ENCODE data around the gene GALNTL6. TPM values are rescaled to one million over a fixed set of nuclear protein-coding genes. Genes with fewer than 3 reads are reported as not detected.

GALNTL6 gene
- total RNA-seq, 1 experiment from 2014 or later: not detected

DNA sequence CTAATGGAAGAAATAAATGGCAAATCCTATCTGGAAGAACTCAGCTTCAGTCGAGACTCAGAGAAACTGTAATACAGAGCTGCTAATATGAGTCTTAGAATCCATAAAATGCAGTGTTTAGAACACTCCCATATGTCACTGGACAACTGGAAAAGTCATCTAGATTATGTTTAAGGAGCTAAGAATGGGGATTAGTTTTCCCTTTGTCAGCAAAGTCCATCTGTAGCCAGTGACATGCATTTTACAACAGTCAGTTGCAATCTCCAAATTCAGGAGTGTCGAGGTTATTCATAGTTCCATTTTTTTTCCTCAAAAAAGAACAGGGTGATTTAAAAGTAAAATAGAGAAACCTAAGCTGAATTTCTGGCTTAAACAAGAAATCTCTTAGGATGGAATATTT lies 838.8 kb downstream of the GALNTL6 start:
- BruUV-seq (replicated peaks): no TSS peak
- Mint-ChIP-seq H3K9me3 (ENCODE audit: unreplicated experiment) (no peaks in the 10 kb centered on the region), H3K27ac (ENCODE audit: low read depth, unreplicated experiment) (no peak overlapping the region), H3K4me3 (ENCODE audit: unreplicated experiment) (no peak overlapping the region), H3K27me3 (ENCODE audit: insufficient read depth, unreplicated experiment) (no peaks in the 10 kb centered on the region), H3K4me1 (ENCODE audit: insufficient read depth, unreplicated experiment) (no peaks in the 10 kb centered on the region), H3K36me3 (ENCODE audit: insufficient read depth, unreplicated experiment) (no peaks in the 10 kb centered on the region)
- ChIA-PET CTCF (no interaction called here), POLR2A (no interaction called here)
- intact Hi-C loops (cut with micrococcal nuclease): no loop called here
- no peak for TF ChIP-seq CTCF (IDR thresholded peaks at IDR 0.05; ENCODE audit: unreplicated experiment)
- DNase-seq (ENCODE audit: unreplicated experiment): no peak

DNA sequence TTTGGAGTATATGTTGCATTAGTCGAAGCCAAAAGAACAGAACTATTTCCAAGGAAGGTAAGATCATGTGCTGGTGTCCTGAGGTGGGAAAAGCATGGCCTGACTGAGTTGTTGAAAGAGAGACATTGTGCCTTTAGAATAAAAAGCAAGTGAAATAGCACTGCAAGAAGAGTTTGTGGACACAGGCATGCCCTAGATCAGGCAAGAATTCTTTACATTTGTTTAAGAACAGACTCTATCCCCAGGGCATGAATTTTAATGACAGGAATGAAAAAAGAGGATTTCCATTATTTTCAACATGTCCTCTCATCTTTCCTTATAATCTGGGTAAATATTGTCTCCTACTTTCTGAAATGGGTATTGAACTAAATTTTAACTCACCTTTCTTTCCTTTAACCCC lies 839.2 kb downstream of the GALNTL6 start:
- no peak overlapping the region for H3K27ac Mint-ChIP-seq (ENCODE audit: low read depth, unreplicated experiment)
- no peaks in the 10 kb centered on the region for H3K4me1 Mint-ChIP-seq (ENCODE audit: insufficient read depth, unreplicated experiment)
- H3K36me3 Mint-ChIP-seq (ENCODE audit: insufficient read depth, unreplicated experiment): no peaks in the 10 kb centered on the region
- no peak overlapping the region for H3K4me3 Mint-ChIP-seq (ENCODE audit: unreplicated experiment)
- BruUV-seq (replicated peaks): no TSS peak
- intact Hi-C loops (cut with micrococcal nuclease): no loop called here
- ChIA-PET POLR2A (no interaction called here), CTCF (no interaction called here)
- H3K27me3 Mint-ChIP-seq (ENCODE audit: insufficient read depth, unreplicated experiment): no peaks in the 10 kb centered on the region
- no peaks in the 10 kb centered on the region for H3K9me3 Mint-ChIP-seq (ENCODE audit: unreplicated experiment)
- no peak for TF ChIP-seq CTCF (IDR thresholded peaks at IDR 0.05; ENCODE audit: unreplicated experiment)
- no peak for DNase-seq (ENCODE audit: unreplicated experiment)

DNA sequence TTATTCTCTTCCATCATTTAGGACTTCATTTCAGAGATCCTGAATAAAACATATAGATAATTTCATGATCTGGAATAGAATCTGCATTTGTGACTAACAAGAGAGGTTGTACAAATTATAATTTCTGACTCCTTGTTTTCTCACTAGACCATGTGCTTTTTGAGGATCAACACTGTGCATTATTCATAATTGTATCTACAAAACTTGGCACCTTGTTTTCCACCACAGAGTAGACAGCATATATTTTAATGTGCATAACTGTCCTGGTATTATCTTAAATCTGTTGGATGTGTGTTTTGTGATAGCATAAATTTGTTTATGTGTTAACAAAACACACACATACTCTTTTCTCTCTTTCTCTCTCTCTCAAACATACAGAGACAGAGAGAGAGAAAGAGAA lies 840.5 kb downstream of the GALNTL6 start:
- intact Hi-C loops (cut with micrococcal nuclease): no loop called here
- H3K4me1 Mint-ChIP-seq (ENCODE audit: insufficient read depth, unreplicated experiment): no peaks in the 10 kb centered on the region
- DNase-seq (ENCODE audit: unreplicated experiment): no peak
- no peaks in the 10 kb centered on the region for H3K9me3 Mint-ChIP-seq (ENCODE audit: unreplicated experiment)
- CTCF ChIA-PET: no interaction called here
- no peak overlapping the region for H3K27ac Mint-ChIP-seq (ENCODE audit: low read depth, unreplicated experiment)
- no peaks in the 10 kb centered on the region for H3K36me3 Mint-ChIP-seq (ENCODE audit: insufficient read depth, unreplicated experiment)
- no TSS peak for BruUV-seq (replicated peaks)
- POLR2A ChIA-PET: no interaction called here
- no peak overlapping the region for H3K4me3 Mint-ChIP-seq (ENCODE audit: unreplicated experiment)
- no peak for TF ChIP-seq CTCF (IDR thresholded peaks at IDR 0.05; ENCODE audit: unreplicated experiment)
- H3K27me3 Mint-ChIP-seq (ENCODE audit: insufficient read depth, unreplicated experiment): no peaks in the 10 kb centered on the region

DNA sequence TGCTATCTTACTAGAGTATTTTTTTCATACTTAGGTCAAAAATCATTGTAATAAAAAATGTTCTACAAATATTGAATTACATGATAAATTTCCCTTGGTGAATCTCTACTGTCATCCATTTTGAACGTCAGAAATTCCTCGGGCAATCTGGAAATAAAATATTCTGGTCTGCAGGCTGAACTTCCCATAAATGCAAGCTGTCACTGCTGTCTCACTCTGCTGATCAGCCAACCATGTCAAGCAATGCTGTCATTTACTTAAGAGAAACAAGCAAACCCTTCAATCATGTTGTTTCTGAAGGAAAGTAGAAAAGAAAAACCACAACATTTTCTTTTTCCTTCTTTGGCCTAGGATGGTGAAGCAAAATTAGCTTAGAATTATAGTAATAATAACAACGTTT lies 841.3 kb downstream of the GALNTL6 start:
- POLR2A ChIA-PET: interaction anchor here (0.6 kb wide), 1 partner anchor 12 kb away, joined by 3 read pairs; no protein-coding TSS in a partner anchor
- Mint-ChIP-seq H3K27me3 (ENCODE audit: insufficient read depth, unreplicated experiment) (no peaks in the 10 kb centered on the region), H3K9me3 (ENCODE audit: unreplicated experiment) (no peaks in the 10 kb centered on the region), H3K27ac (ENCODE audit: low read depth, unreplicated experiment) (no peak overlapping the region), H3K36me3 (ENCODE audit: insufficient read depth, unreplicated experiment) (no peaks in the 10 kb centered on the region), H3K4me3 (ENCODE audit: unreplicated experiment) (no peak overlapping the region), H3K4me1 (ENCODE audit: insufficient read depth, unreplicated experiment) (no peaks in the 10 kb centered on the region)
- CTCF ChIA-PET: interaction anchor here (0.6 kb wide), 1 partner anchor 298 kb away, joined by 3 read pairs; no protein-coding TSS in a partner anchor
- intact Hi-C loops (cut with micrococcal nuclease): no loop called here
- no peak for DNase-seq (ENCODE audit: unreplicated experiment)
- TF ChIP-seq CTCF (IDR thresholded peaks at IDR 0.05; ENCODE audit: unreplicated experiment): no peak
- BruUV-seq (replicated peaks): no TSS peak
